Activated CD8-positive, alpha-beta T cell treated with anti-CD3 and anti-CD28 coated beads for 36 hours (primary cell): ENCODE results near the gene IP6K2. TPM values are rescaled to one million over a fixed set of nuclear protein-coding genes. Genes with fewer than 3 reads are reported as not detected.

Experiments
- ATAC-seq: fragments of 200-7000 bp; cut with Tn5 transposase; one replicate; pipeline ENCODE4 v1.10.0; 2021; ENCODE audit warnings: mild to moderate bottlenecking, moderate library complexity
- CTCF ChIA-PET: fragments of 350-600 bp; sonication (Branson Sonifier 250); formaldehyde crosslinking; loops from one replicate; lab custom pipeline; 2021; ENCODE audit warnings: antibody characterized with exemption; lab: Charles Lee
- POLR2A ChIA-PET: fragments of 350-600 bp; sonication (Branson Sonifier 250); formaldehyde crosslinking; loops from one replicate; lab custom pipeline; 2021; ENCODE audit warnings: antibody characterized with exemption; lab: Charles Lee
- DNase-seq: peaks from one replicate; pipeline ENCODE4 v3.0.0-alpha.2; 2020
- H3K27ac Mint-ChIP-seq: one replicate; pipeline ENCODE4 v1.8.0; 2021; ENCODE audit warnings: mild to moderate bottlenecking, mixed read lengths
- H3K27me3 Mint-ChIP-seq: one replicate; pipeline ENCODE4 v1.8.0; 2021; ENCODE audit warnings: mixed read lengths
- H3K36me3 Mint-ChIP-seq: one replicate; pipeline ENCODE4 v1.8.0; 2021; ENCODE audit warnings: low read depth, mixed read lengths
- H3K4me1 Mint-ChIP-seq: one replicate; pipeline ENCODE4 v1.8.0; 2021; ENCODE audit warnings: low read depth, mixed read lengths
- H3K4me3 Mint-ChIP-seq: one replicate; pipeline ENCODE4 v1.8.0; 2021; ENCODE audit warnings: mild to moderate bottlenecking, moderate library complexity, mixed read lengths
- H3K9me3 Mint-ChIP-seq: one replicate; pipeline ENCODE4 v1.8.0; 2021; ENCODE audit warnings: mixed read lengths
- CTCF ChIP-seq: fragments of 200-600 bp; IDR thresholded peaks from one replicate; pipeline ENCODE4 v1.8.0; 2022; ENCODE audit warnings: antibody characterized with exemption, mild to moderate bottlenecking
- intact Hi-C: fragments of 100-400 bp; cut with micrococcal nuclease; formaldehyde crosslinking; loops from one replicate; pipeline ENCODE4 v1.10.0; 2022
- total RNA-seq, 2 experiments: library from RNA; stranded (reverse); gene quantifications; one replicate each; pipeline ENCODE4 v1.2.3, GENCODE V29; 2021

The IP6K2 gene
- total RNA-seq, 2 experiments from 2014 or later: 47.7 to 48.0 TPM

GRCh38 chr3:48648188-48648850 lies 68.7 kb downstream of the IP6K2 start:
- CTCF ChIA-PET: interaction anchor here (1.6 kb wide), 1 partner anchor 13 kb away, joined by 6 read pairs; the partner anchor contains the start of gene SLC26A6
- Mint-ChIP-seq H3K27me3 (no peaks in the 10 kb centered on the region), H3K27ac (no peak overlapping the region), H3K4me3 (no peak overlapping the region), H3K9me3 (no peaks in the 10 kb centered on the region), H3K4me1 (no peaks in the 10 kb centered on the region), H3K36me3 (peaks cover 9% of the 10 kb centered on the region)
- no peak for ATAC-seq
- DNase-seq: no peak
- POLR2A ChIA-PET: interaction anchor here (0.7 to 1.9 kb wide), 4 partner anchors 9 to 95 kb away, joined by 3 to 8 read pairs (median 3); partner anchors contain the start of gene CELSR3
- TF ChIP-seq CTCF: no peak
- intact Hi-C loops: no loop called here

- POLR2A ChIA-PET: interaction anchor here (1.0 kb wide), 1 partner anchor 8 kb away, joined by 3 read pairs; no protein-coding TSS in a partner anchor
- Mint-ChIP-seq H3K4me3 (no peak overlapping the region), H3K27ac (no peak overlapping the region), H3K36me3 (peaks cover 3% of the 10 kb centered on the region), H3K9me3 (no peaks in the 10 kb centered on the region), H3K4me1 (no peaks in the 10 kb centered on the region), H3K27me3 (no peaks in the 10 kb centered on the region)
- intact Hi-C loops: no loop called here
- ATAC-seq (no peak), DNase-seq (no peak)
- CTCF ChIA-PET: interaction anchor here (1.6 kb wide), 1 partner anchor 12 kb away, joined by 6 read pairs; the partner anchor contains the start of gene SLC26A6
- no peak for TF ChIP-seq CTCF
Observed at GRCh38 chr3:48647714-48648113, 69.3 kb downstream of the IP6K2 start.

GRCh38 chr3:48644898-48645760 lies 71.9 kb downstream of the IP6K2 start:
- Mint-ChIP-seq H3K9me3 (no peaks in the 10 kb centered on the region), H3K27ac (no peak overlapping the region), H3K4me1 (no peaks in the 10 kb centered on the region), H3K36me3 (peaks cover 6% of the 10 kb centered on the region), H3K4me3 (no peak overlapping the region), H3K27me3 (no peaks in the 10 kb centered on the region)
- intact Hi-C loops: no loop called here
- ChIA-PET POLR2A (interaction anchor here (0.8 to 1.7 kb wide), 5 partner anchors 9 to 32 kb away, joined by 3 to 5 read pairs (median 3); no protein-coding TSS in a partner anchor), CTCF (no interaction called here)
- ATAC-seq (no peak), DNase-seq (no peak)
- no peak for TF ChIP-seq CTCF

- no peak overlapping the region for H3K4me3 Mint-ChIP-seq
- ATAC-seq (no peak), DNase-seq (no peak)
- no peaks in the 10 kb centered on the region for H3K4me1 Mint-ChIP-seq
- POLR2A ChIA-PET: no interaction called here
- intact Hi-C loops: no loop called here
- H3K36me3 Mint-ChIP-seq: peaks cover 6% of the 10 kb centered on the region
- CTCF ChIA-PET: no interaction called here
- no peak overlapping the region for H3K27ac Mint-ChIP-seq
- H3K9me3 Mint-ChIP-seq: no peaks in the 10 kb centered on the region
- no peak for TF ChIP-seq CTCF
- H3K27me3 Mint-ChIP-seq: no peaks in the 10 kb centered on the region
Observed at GRCh38 chr3:48642605-48643004, 74.4 kb downstream of the IP6K2 start.
